ENCODE data around the gene FRMD4A. TPM values are rescaled to one million over a fixed set of nuclear protein-coding genes. Genes with fewer than 3 reads are reported as not detected.

The FRMD4A gene
- total RNA-seq, 1 experiment from 2014 or later: 18.3 TPM

DNA sequence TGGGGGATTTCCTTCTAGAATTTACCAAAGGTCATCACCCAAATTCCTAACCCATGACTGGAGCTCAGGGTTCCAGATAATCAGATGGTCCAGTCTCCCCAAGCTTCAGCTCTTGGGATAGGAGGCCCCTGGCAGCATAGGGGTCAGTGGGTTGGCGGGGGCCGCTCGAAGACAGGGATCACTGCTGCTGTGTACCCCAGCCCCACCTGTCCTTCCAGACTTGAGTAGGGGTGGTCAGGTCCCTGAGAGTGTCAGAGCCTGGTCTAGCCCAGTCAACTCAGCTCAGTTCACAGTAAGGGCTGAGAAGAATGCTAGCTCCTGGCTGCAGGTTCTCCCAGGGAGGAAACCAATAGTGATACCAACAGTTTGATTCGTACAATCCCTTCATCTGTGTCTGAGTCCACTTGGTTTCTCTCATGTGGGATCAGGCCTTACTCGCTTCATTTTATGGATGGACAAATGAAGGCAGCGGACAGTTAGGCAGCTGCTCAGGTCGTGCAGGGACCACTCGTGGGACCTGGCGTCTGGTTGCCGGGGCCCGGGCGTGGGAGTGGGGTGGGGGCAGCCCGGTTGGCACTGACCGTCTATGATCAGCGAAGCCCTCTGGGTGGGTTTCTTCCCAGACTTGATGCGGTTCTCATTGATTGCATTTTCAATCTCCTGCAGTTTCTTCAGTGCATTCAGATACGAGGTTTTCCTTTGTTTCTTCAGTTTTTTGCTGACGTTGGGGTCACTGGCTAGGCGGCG lies 665.0 kb downstream of the FRMD4A start:
- Histone ChIP-seq H3K79me2 (ENCODE audit: low read depth) (no peaks in the 10 kb centered on the region), H3K27ac (no peak overlapping the region), H3F3A (ENCODE audit: insufficient read depth, low read depth) (no peaks in the 10 kb centered on the region), H3K9me3 (ENCODE audit: insufficient read depth, low read depth) (no peaks in the 10 kb centered on the region), H3K36me3 (ENCODE audit: low read depth) (no peaks in the 10 kb centered on the region), H3K9me2 (ENCODE audit: insufficient read depth) (no peaks in the 10 kb centered on the region), H3K4me3 (no peak overlapping the region), H2AFZ (no peak overlapping the region), H3K4me1 (replicated peaks; ENCODE audit: insufficient read depth) (no peaks in the 10 kb centered on the region), H3K27me3 (ENCODE audit: insufficient read depth, low read depth) (no peaks in the 10 kb centered on the region), H4K20me1 (ENCODE audit: insufficient read depth) (no peaks in the 10 kb centered on the region), H3K4me2 (no peak overlapping the region)
- CTCF ChIA-PET: no interaction called here
- intact Hi-C loops (cut with micrococcal nuclease; ENCODE audit: unreplicated experiment): no loop called here
- DNase-seq: no peak
- TF ChIP-seq, protein P1, sequence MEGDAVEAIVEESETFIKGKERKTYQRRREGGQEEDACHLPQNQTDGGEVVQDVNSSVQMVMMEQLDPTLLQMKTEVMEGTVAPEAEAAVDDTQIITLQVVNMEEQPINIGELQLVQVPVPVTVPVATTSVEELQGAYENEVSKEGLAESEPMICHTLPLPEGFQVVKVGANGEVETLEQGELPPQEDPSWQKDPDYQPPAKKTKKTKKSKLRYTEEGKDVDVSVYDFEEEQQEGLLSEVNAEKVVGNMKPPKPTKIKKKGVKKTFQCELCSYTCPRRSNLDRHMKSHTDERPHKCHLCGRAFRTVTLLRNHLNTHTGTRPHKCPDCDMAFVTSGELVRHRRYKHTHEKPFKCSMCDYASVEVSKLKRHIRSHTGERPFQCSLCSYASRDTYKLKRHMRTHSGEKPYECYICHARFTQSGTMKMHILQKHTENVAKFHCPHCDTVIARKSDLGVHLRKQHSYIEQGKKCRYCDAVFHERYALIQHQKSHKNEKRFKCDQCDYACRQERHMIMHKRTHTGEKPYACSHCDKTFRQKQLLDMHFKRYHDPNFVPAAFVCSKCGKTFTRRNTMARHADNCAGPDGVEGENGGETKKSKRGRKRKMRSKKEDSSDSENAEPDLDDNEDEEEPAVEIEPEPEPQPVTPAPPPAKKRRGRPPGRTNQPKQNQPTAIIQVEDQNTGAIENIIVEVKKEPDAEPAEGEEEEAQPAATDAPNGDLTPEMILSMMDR (conservative IDR thresholded peaks at IDR 0.05): no peak
- no peak for TF ChIP-seq EZH2 (IDR thresholded peaks at IDR 0.05; ENCODE audit: low read depth)
- POLR2A ChIA-PET (ENCODE audit: unreplicated experiment): no interaction called here
- no TSS peak for BruUV-seq (replicated peaks)

DNA sequence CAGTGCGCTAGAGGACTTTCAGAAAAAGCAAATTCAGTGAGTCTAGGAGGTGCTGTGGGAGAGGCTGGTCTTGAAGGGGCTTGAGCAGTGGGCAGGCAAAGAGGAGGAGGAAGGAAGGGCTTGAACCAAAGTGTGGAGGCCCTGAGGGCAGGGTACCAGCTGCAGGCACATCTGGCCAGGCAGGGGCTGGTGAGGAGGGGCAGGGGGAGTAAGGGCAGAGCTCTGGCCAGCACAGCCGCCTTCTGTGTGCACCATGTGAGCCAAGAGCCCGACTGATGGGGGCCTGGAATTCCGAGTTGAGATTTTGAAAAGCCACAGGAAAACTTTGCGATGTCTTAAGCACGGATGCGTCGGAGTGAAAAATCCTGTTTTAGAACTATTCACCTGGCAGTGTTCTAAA lies 669.5 kb downstream of the FRMD4A start:
- no peak overlapping the region for H3K4me3 ChIP-seq
- TF ChIP-seq, protein P1 (conservative IDR thresholded peaks at IDR 0.05): no peak
- no peak for TF ChIP-seq EZH2 (IDR thresholded peaks at IDR 0.05; ENCODE audit: low read depth)
- H3F3A ChIP-seq (ENCODE audit: insufficient read depth, low read depth): no peaks in the 10 kb centered on the region
- no peaks in the 10 kb centered on the region for H3K36me3 ChIP-seq (ENCODE audit: low read depth)
- no peaks in the 10 kb centered on the region for H3K9me2 ChIP-seq (ENCODE audit: insufficient read depth)
- ChIA-PET POLR2A (ENCODE audit: unreplicated experiment) (no interaction called here), CTCF (no interaction called here)
- no peak overlapping the region for H2AFZ ChIP-seq
- no peak overlapping the region for H3K4me2 ChIP-seq
- no peaks in the 10 kb centered on the region for H3K27me3 ChIP-seq (ENCODE audit: insufficient read depth, low read depth)
- H3K9me3 ChIP-seq (ENCODE audit: insufficient read depth, low read depth): no peaks in the 10 kb centered on the region
- no TSS peak for BruUV-seq (replicated peaks)
- intact Hi-C loops (cut with micrococcal nuclease; ENCODE audit: unreplicated experiment): loop anchor here (2.0 to 5.0 kb wide), 2 partner anchors 46 to 288 kb away; no protein-coding TSS in a partner anchor
- no peak overlapping the region for H3K27ac ChIP-seq
- no peak for DNase-seq
- H4K20me1 ChIP-seq (ENCODE audit: insufficient read depth): no peaks in the 10 kb centered on the region
- H3K4me1 ChIP-seq (replicated peaks; ENCODE audit: insufficient read depth): no peaks in the 10 kb centered on the region
- no peaks in the 10 kb centered on the region for H3K79me2 ChIP-seq (ENCODE audit: low read depth)

DNA sequence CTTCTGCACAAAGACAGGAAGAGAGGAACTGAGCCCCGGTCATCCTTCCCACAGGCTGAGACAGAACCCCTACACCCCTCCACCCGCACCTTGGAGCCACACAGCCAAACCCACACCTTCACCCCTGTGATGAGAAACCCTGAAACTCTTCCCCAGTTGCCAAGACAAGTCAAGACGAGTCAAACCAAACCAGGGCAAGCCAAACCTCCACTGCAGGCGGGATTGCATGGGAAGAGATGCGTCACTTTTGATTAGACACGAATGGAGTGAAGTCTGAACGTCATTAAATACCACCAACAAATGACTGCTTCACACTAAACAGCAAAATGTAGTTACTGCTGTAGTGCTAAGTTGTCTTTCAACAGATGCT lies 670.2 kb downstream of the FRMD4A start:
- POLR2A ChIA-PET (ENCODE audit: unreplicated experiment): no interaction called here
- H3K4me1 ChIP-seq (replicated peaks; ENCODE audit: insufficient read depth): no peaks in the 10 kb centered on the region
- H2AFZ ChIP-seq: no peak overlapping the region
- no peak overlapping the region for H3K4me2 ChIP-seq
- no peaks in the 10 kb centered on the region for H4K20me1 ChIP-seq (ENCODE audit: insufficient read depth)
- no TSS peak for BruUV-seq (replicated peaks)
- no peak for DNase-seq
- no peak overlapping the region for H3K27ac ChIP-seq
- intact Hi-C loops (cut with micrococcal nuclease; ENCODE audit: unreplicated experiment): loop anchor here (1.0 to 5.0 kb wide), 3 partner anchors 47 to 288 kb away; no protein-coding TSS in a partner anchor
- H3K36me3 ChIP-seq (ENCODE audit: low read depth): no peaks in the 10 kb centered on the region
- no peaks in the 10 kb centered on the region for H3F3A ChIP-seq (ENCODE audit: insufficient read depth, low read depth)
- H3K9me3 ChIP-seq (ENCODE audit: insufficient read depth, low read depth): no peaks in the 10 kb centered on the region
- no peaks in the 10 kb centered on the region for H3K9me2 ChIP-seq (ENCODE audit: insufficient read depth)
- H3K4me3 ChIP-seq: no peak overlapping the region
- TF ChIP-seq, protein P1 (conservative IDR thresholded peaks at IDR 0.05): no peak
- TF ChIP-seq EZH2 (IDR thresholded peaks at IDR 0.05; ENCODE audit: low read depth): no peak
- CTCF ChIA-PET: interaction anchor here (1.4 kb wide), 1 partner anchor 45 kb away, joined by 3 read pairs; no protein-coding TSS in a partner anchor
- no peaks in the 10 kb centered on the region for H3K27me3 ChIP-seq (ENCODE audit: insufficient read depth, low read depth)
- no peaks in the 10 kb centered on the region for H3K79me2 ChIP-seq (ENCODE audit: low read depth)
